Right atrium auricular region (tissue), 2 donors: Measurements from ENCODE around the gene MX2. TPM values are rescaled to one million over a fixed set of nuclear protein-coding genes. Genes with fewer than 3 reads are reported as not detected.

Experiments used
- DNase-seq: peaks from one replicate; pipeline ENCODE4 v3.0.0-alpha.2; 2019; ENCODE audit warnings: low spot score
- H3K27ac ChIP-seq, 2 donors: fragments of 200-600 bp; sonication (generic); 1 replicate in 1 of 2; 2 replicates in 1 of 2; pipeline ENCODE4 v1.5.1; 2016 to 2019
- H3K27me3 ChIP-seq, 2 donors: fragments of 200-600 bp; sonication (generic); one replicate each; pipeline versions ENCODE4 v1.5.1 to v1.6.0; 2017 to 2019
- H3K36me3 ChIP-seq: fragments of 200-600 bp; sonication (generic); one replicate; pipeline ENCODE4 v1.5.1; 2016
- H3K4me1 ChIP-seq, 2 donors: fragments of 200-600 bp; sonication (generic); one replicate each; pipeline versions ENCODE4 v1.5.1 to v1.6.0; 2017 to 2019
- H3K4me3 ChIP-seq, 2 donors: fragments of 200-600 bp; sonication (generic); 1 replicate in 1 of 2; 2 replicates in 1 of 2; pipeline ENCODE4 v1.5.1; 2017 to 2019; ENCODE audit warnings: mild to moderate bottlenecking in 1 of 2, moderate library complexity in 1 of 2
- H3K9me3 ChIP-seq, 2 donors: fragments of 200-600 bp; sonication (generic); one replicate each; pipeline ENCODE4 v1.5.1; 2019
- total RNA-seq, 2 donors: library from RNA; depleted of rRNA; stranded (reverse); fragments of >200 nt; gene quantifications; one replicate each; pipeline ENCODE4 v1.1.0, GENCODE V29; 2016
- TF ChIP-seq, protein P1 (sequence below), 2 donors: fragments of 200-600 bp; sonication (generic); IDR thresholded peaks; one replicate each; pipeline ENCODE4 v1.5.1; 2019; ENCODE audit warnings: antibody characterized with exemption in 2 of 2

Gene MX2
- total RNA-seq, 2 donors from 2014 or later, result 5.5 to 5.9 TPM

DNA sequence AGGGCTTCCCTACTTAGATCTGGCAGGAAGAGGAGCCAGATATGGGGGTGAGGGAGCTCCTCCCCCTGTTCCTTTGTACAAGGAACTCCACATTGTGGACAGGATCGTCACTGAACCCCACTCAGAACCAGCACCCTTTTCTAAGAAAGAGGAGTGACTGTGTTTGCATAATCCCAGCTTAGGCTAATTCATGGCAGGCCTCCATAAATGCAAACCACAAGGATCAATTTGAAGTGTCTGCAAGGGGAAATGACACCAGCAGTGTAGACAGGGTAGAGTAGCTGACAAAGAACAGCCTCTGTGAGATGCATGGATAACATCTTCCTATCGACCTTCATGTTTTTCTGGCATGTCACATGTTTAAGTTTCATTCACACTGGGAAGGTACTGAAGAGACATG is 75.9 kb downstream of the MX2 start:
- peaks cover 34% of the 10 kb centered on the region for H3K36me3 ChIP-seq
- H3K9me3 ChIP-seq, result peaks cover 0 to 6% of the 10 kb centered on the region in 2 donors
- H3K4me1 ChIP-seq, result no peaks in the 10 kb centered on the region
- H3K4me3 ChIP-seq, result no peak overlapping the region
- DNase-seq, result peak; percentile 26
- no peak overlapping the region for H3K27ac ChIP-seq
- TF ChIP-seq, protein P1, sequence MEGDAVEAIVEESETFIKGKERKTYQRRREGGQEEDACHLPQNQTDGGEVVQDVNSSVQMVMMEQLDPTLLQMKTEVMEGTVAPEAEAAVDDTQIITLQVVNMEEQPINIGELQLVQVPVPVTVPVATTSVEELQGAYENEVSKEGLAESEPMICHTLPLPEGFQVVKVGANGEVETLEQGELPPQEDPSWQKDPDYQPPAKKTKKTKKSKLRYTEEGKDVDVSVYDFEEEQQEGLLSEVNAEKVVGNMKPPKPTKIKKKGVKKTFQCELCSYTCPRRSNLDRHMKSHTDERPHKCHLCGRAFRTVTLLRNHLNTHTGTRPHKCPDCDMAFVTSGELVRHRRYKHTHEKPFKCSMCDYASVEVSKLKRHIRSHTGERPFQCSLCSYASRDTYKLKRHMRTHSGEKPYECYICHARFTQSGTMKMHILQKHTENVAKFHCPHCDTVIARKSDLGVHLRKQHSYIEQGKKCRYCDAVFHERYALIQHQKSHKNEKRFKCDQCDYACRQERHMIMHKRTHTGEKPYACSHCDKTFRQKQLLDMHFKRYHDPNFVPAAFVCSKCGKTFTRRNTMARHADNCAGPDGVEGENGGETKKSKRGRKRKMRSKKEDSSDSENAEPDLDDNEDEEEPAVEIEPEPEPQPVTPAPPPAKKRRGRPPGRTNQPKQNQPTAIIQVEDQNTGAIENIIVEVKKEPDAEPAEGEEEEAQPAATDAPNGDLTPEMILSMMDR (IDR thresholded peaks at IDR 0.05), result no peak
- H3K27me3 ChIP-seq, result no peaks in the 10 kb centered on the region

DNA sequence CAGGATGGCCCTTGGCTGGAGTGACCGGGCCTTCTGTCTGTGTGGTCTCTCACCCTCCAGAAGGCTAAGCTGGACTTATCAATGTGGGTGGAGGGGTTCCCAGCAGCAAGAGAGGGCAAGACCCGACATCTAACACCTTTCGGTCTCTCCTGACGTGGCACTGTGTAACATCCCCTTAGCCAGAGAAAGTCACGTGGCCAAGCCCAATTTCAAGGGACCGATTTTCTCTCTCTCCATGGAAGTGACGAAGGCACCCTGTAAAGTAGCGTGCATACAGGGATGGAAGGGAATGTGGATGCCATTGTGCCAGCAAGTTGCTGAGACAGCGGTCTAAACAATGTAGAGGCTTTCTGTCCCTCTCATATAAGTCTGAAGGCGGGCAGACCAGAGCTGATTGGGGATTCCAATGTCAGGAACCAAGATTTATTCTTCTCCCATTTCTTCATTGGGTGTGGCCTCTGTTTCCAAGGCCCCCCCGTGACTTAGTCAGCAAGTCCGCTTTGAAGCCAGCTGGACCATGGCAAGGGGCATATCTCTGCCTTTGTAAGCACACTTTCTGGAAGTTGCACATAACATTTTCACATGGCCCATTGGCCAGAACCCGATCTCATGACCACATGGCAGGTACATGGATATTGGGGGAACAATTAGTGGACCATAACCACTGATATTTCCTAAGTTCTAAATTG is 76.7 kb downstream of the MX2 start:
- peaks cover 0 to 6% of the 10 kb centered on the region in 2 donors for H3K9me3 ChIP-seq
- H3K4me3 ChIP-seq, result no peak overlapping the region
- no peaks in the 10 kb centered on the region for H3K4me1 ChIP-seq
- H3K27ac ChIP-seq, result no peak overlapping the region
- H3K36me3 ChIP-seq, result peaks cover 28% of the 10 kb centered on the region
- TF ChIP-seq, protein P1 (IDR thresholded peaks at IDR 0.05), result no peak
- no peaks in the 10 kb centered on the region for H3K27me3 ChIP-seq
- peak; percentile 57 for DNase-seq

DNA sequence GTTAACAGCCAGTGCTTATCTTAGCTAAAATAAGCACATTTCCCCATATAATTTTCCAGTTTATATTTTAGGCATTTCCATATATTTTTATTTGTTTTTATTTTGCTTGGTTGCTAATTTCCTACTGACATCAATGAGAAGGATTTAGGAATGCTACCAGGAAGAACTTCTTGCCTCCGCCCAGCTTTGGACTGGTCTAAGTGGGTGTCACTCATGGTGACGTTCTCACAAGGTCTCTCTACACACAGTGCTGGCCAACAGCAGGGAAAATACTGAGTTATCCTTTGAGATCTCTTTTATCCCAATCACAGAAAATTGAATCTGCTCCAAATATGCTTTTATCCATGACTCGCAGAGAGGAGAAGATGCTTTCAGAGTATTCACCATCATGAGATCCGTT is 77.4 kb downstream of the MX2 start:
- Histone ChIP-seq H3K27ac (no peak overlapping the region), H3K4me1 (no peaks in the 10 kb centered on the region), H3K27me3 (no peaks in the 10 kb centered on the region), H3K4me3 (no peak overlapping the region), H3K9me3 (peaks cover 0 to 6% of the 10 kb centered on the region in 2 donors), H3K36me3 (peaks cover 25% of the 10 kb centered on the region)
- no peak for DNase-seq
- TF ChIP-seq, protein P1 (IDR thresholded peaks at IDR 0.05), result no peak

DNA sequence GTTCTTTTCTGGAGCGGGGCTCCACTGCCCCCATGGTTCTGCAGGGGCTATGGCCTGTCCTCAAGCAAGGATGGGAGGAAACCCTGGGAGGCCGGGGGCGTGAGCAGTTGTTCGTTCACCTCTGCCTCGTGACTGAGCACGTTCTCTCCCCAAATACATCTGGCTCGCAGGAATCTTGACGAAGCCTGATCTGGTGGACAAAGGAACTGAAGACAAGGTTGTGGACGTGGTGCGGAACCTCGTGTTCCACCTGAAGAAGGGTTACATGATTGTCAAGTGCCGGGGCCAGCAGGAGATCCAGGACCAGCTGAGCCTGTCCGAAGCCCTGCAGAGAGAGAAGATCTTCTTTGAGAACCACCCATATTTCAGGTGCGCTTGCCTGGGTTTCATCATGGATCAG is 79.7 kb downstream of the MX2 start:
- Histone ChIP-seq H3K36me3 (peaks cover 22% of the 10 kb centered on the region), H3K4me1 (no peaks in the 10 kb centered on the region), H3K4me3 (no peak overlapping the region), H3K9me3 (no peaks in the 10 kb centered on the region), H3K27ac (no peak overlapping the region), H3K27me3 (no peaks in the 10 kb centered on the region)
- DNase-seq, result no peak
- TF ChIP-seq, protein P1 (IDR thresholded peaks at IDR 0.05), result no peak

DNA sequence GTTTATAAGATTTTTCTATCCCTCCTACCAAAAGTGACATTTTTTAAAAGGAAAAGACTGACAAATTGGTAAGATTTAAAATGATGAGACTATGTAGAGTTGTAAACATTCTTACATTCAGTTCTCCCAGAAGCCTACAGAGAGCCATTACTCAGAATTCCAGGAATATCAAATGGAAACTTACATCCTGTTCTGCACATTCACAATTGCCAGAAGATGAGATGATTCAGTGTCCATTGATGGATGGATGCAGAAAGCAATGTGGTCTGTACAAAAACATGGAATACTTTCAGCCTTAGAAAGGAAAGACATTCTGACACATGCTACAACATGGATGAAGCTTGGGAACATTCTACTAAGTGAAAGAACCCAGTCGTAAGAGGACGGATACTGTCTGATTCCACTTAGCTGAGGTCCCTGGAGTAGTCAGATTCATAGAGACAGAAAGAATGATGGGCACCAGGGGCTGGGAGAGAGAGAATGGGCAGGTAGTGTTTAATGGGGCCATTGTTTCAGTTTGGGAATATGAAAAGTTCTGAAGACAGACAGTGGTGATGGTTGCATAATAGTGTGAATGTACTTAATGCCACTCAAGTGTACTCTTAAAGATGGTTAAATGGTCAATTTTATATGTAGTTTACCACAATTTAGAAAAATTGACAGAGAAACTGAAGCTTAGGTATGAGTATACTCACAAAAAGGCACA is 80.8 kb downstream of the MX2 start:
- Histone ChIP-seq H3K36me3 (peaks cover 19% of the 10 kb centered on the region), H3K27me3 (no peaks in the 10 kb centered on the region), H3K27ac (no peak overlapping the region), H3K9me3 (no peaks in the 10 kb centered on the region), H3K4me1 (no peaks in the 10 kb centered on the region), H3K4me3 (no peak overlapping the region)
- no peak for DNase-seq
- TF ChIP-seq, protein P1 (IDR thresholded peaks at IDR 0.05), result no peak
